ENCODE data around the gene C1orf141.

Gene C1orf141

DNA sequence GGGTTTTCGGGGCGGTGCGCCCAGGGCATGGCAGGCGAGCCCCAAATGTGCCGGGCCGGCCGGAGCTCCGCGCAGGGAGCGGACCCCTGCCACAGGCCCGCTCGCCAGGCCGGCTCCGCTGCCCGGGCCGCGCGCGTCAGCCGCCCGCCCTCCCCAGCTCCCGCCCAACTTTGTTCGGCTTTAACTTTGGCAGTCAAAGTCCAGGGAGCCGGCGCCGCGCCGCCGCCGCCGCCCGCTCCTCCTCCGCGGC is 81.3 kb downstream of the C1orf141 start:
- no peak for DNase-seq

DNA sequence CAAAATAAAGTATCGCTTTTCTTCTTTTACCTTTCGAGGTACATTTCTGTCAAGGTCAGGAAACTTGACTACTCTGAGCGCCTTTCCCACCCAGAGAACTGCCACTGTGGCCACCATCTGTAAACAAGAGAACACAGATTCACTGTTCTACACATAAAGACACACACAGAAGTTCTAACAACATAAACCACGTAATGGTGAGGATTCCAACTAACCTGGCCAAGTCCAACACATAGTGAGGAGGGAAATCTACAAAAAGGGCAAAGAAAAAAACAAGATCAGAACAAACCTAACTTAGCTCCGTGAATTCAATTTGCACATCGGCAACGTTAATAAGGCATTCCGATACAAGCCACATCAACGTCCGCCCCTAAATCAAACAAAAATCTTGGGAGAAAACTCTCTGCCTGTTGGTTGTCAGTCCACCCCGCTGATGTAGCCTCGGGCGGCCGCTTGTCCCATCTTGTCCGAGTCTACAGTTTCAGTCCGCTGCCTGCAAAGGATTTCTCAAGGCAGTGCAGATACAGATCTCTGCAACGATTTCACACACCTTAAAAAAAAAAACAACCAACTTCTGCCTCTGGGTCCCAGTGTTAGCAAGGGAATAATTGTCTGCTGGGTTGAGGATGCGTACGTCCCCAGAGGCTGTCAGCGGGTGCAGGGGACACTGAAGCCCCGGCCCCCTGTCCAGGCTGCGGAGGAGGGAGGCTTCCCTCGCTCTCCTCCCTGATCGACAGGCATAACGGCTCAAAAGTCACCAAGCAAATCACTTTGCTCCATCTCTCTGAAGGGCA is 81.8 kb downstream of the C1orf141 start:
- DNase-seq: peak; percentile 17
- TF ChIP-seq, protein P1, sequence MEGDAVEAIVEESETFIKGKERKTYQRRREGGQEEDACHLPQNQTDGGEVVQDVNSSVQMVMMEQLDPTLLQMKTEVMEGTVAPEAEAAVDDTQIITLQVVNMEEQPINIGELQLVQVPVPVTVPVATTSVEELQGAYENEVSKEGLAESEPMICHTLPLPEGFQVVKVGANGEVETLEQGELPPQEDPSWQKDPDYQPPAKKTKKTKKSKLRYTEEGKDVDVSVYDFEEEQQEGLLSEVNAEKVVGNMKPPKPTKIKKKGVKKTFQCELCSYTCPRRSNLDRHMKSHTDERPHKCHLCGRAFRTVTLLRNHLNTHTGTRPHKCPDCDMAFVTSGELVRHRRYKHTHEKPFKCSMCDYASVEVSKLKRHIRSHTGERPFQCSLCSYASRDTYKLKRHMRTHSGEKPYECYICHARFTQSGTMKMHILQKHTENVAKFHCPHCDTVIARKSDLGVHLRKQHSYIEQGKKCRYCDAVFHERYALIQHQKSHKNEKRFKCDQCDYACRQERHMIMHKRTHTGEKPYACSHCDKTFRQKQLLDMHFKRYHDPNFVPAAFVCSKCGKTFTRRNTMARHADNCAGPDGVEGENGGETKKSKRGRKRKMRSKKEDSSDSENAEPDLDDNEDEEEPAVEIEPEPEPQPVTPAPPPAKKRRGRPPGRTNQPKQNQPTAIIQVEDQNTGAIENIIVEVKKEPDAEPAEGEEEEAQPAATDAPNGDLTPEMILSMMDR (IDR thresholded peaks at IDR 0.05; ENCODE audit: low read depth, low read length): no peak
- peak overlapping the region; percentile 76 for H3K4me3 ChIP-seq (ENCODE audit: low read depth, low read length)

More for the DNA sequence above, 81.3 kb downstream of the C1orf141 start:
- Histone ChIP-seq H3K27me3 (ENCODE audit: insufficient read depth, low read depth, severe bottlenecking) (no peaks in the 10 kb centered on the region), H3K36me3 (peaks cover 12% of the 10 kb centered on the region), H3K9me3 (ENCODE audit: severe bottlenecking) (no peaks in the 10 kb centered on the region), H3K27ac (peak overlapping the region; percentile 93), H3K4me3 (ENCODE audit: low read depth, low read length) (peak overlapping the region; percentile 76)
- TF ChIP-seq, protein P1 (IDR thresholded peaks at IDR 0.05; ENCODE audit: low read depth, low read length): no peak

DNA sequence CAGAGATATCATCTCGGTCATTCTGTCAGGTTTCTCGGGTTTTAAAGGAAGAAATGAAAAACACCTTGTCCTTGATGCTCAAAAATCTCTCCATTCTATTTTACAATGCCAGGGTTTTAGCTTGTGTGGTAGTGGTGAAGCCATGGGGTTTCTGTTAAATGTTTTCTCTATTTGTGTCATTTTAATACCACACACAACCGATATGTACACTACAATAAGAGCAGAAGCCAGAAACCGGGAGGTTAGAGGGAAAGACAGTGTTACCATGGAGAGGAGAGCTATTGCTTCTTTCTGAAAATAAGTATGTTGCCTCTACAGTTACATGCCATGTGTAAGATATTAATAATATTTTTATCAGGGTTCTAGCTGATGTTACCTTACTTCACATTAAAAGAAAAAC is 83.6 kb downstream of the C1orf141 start:
- H3K9me3 ChIP-seq (ENCODE audit: severe bottlenecking): no peaks in the 10 kb centered on the region
- TF ChIP-seq, protein P1 (IDR thresholded peaks at IDR 0.05; ENCODE audit: low read depth, low read length): no peak
- H3K27ac ChIP-seq: no peak overlapping the region
- no peaks in the 10 kb centered on the region for H3K27me3 ChIP-seq (ENCODE audit: insufficient read depth, low read depth, severe bottlenecking)
- no peak overlapping the region for H3K4me3 ChIP-seq (ENCODE audit: low read depth, low read length)
- peaks cover 13% of the 10 kb centered on the region for H3K36me3 ChIP-seq
- DNase-seq: no peak

More for the DNA sequence above, 81.8 kb downstream of the C1orf141 start:
- H3K36me3 ChIP-seq: peaks cover 13% of the 10 kb centered on the region
- H3K27me3 ChIP-seq (ENCODE audit: insufficient read depth, low read depth, severe bottlenecking): no peaks in the 10 kb centered on the region
- H3K9me3 ChIP-seq (ENCODE audit: severe bottlenecking): no peaks in the 10 kb centered on the region
- H3K27ac ChIP-seq: peak overlapping the region; percentile 93

DNA sequence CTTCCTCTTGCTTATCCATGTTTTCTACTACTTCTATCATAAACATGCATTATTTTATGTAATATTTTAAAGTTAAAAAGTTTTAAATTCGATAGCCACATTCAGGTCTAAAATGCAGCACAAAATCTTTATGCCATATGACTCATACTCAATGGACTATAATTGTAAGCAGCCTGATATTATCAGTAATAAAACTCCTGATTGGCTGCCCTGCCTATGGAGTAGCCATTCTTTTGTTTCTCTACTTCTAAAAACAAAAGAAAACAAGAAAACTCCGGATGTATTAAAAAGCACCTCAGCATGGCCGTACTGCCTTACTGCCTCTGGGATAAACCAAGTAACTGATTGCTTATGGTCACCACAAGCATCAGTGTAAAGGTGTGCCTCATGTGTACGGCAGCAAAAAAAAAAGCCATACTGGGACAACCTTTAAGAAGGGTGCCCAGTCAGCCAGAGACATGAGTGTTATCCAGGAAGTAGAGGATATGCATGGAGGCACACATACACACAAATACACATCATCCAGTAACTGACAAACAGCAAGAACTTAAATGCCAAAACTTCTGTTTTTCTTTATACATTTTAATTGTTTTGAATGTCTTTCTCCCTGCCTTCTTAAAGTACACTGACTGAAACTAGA is 90.0 kb downstream of the C1orf141 start:
- H3K27me3 ChIP-seq (ENCODE audit: insufficient read depth, low read depth, severe bottlenecking): no peaks in the 10 kb centered on the region
- H3K4me3 ChIP-seq (ENCODE audit: low read depth, low read length): no peak overlapping the region
- TF ChIP-seq, protein P1 (IDR thresholded peaks at IDR 0.05; ENCODE audit: low read depth, low read length): no peak
- no peaks in the 10 kb centered on the region for H3K9me3 ChIP-seq (ENCODE audit: severe bottlenecking)
- DNase-seq: no peak
- no peak overlapping the region for H3K27ac ChIP-seq
- peaks cover 35% of the 10 kb centered on the region for H3K36me3 ChIP-seq

DNA sequence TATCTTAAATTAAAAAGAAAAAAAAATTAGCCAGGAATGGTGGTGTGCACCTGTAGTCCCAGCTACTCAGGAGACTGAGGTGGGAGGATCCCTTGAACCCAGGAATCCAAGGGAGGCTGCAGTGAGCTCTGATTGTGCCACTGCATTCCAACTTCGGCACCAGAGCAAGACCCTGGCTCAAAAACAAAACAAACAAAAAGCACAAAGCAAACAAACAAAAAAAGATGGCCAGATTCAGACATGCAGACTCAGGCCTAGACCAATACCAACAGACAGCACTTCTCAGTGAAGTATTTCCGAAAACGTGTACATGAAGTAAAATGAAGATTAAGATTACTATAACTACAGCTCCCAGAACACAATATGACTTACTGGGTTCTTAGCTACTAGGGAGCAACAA is 91.4 kb downstream of the C1orf141 start:
- Histone ChIP-seq H3K36me3 (peaks cover 31% of the 10 kb centered on the region), H3K27me3 (ENCODE audit: insufficient read depth, low read depth, severe bottlenecking) (no peaks in the 10 kb centered on the region), H3K4me3 (ENCODE audit: low read depth, low read length) (no peak overlapping the region), H3K27ac (no peak overlapping the region), H3K9me3 (ENCODE audit: severe bottlenecking) (no peaks in the 10 kb centered on the region)
- TF ChIP-seq, protein P1 (IDR thresholded peaks at IDR 0.05; ENCODE audit: low read depth, low read length): no peak
- no peak for DNase-seq

All from WERI-Rb-1 (cell line).